ENCODE results near the gene CRELD1.

DNA sequence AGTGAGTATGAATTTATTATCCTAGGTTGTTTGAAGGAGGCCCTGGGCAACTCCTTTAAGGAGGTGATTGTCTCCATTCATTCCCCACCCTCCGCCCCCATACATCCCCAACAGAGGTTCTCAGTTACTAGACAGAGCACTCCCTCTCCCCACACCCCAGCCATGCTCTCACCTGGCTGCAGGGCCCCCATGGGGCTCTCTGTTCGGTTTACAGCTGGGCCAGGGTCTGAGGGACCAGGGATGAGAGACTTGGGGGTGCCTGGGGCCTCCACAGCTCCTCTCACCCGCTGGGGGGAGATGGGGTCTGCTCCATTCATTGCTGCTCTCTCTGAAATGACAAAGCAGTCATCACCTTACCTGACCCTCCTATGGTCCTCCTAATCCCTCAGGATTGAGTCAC is 15.0 kb downstream of the CRELD1 start:
- TF ChIP-seq, protein P1, sequence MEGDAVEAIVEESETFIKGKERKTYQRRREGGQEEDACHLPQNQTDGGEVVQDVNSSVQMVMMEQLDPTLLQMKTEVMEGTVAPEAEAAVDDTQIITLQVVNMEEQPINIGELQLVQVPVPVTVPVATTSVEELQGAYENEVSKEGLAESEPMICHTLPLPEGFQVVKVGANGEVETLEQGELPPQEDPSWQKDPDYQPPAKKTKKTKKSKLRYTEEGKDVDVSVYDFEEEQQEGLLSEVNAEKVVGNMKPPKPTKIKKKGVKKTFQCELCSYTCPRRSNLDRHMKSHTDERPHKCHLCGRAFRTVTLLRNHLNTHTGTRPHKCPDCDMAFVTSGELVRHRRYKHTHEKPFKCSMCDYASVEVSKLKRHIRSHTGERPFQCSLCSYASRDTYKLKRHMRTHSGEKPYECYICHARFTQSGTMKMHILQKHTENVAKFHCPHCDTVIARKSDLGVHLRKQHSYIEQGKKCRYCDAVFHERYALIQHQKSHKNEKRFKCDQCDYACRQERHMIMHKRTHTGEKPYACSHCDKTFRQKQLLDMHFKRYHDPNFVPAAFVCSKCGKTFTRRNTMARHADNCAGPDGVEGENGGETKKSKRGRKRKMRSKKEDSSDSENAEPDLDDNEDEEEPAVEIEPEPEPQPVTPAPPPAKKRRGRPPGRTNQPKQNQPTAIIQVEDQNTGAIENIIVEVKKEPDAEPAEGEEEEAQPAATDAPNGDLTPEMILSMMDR (IDR thresholded peaks at IDR 0.05; ENCODE audit: poor library complexity), result no peak
- TF ChIP-seq EZH2 (IDR thresholded peaks at IDR 0.05; ENCODE audit: borderline replicate concordance), result no peak
- no peak for TF ChIP-seq EZH2phosphoT487 (IDR thresholded peaks at IDR 0.05; ENCODE audit: low read depth, severe bottlenecking, unreplicated experiment)

Data from hepatocyte (in vitro differentiated cells).